A549 (cell line): Measurements from ENCODE around the gene DYSF. TPM values are rescaled to one million over a fixed set of nuclear protein-coding genes. Genes with fewer than 3 reads are reported as not detected.

Source experiments
- ATAC-seq, 2 experiments: fragments of 200-7000 bp in 1 of 2; fragments of >200 bp in 1 of 2; cut with Nextera tagmentation in 1 of 2; cut with Tn5 transposase in 1 of 2; 3 replicates each; pipeline versions ENCODE4 v1.8.0 to v1.9.1; 2018 to 2020; ENCODE audit warnings: mild to moderate bottlenecking in 1 of 2, moderate library complexity in 1 of 2
- CTCF ChIA-PET: fragments of 300-600 bp; sonication (Branson Sonifier 250); formaldehyde crosslinking; extraction: SDS; loops from one replicate; lab custom pipeline; 2021; ENCODE audit warnings: antibody characterized with exemption, inconsistent platforms; lab: Yijun Ruan, JAX
- POLR2A ChIA-PET: fragments of 350-600 bp; formaldehyde crosslinking; extraction: SDS; loops from one replicate; lab custom pipeline; 2021; ENCODE audit warnings: antibody characterized with exemption, inconsistent platforms; lab: Yijun Ruan, JAX
- DNase-seq, 2 experiments: peaks; one replicate each; pipeline versions ENCODE4 v3.0.0 to v3.0.0-alpha.2; 2011 to 2016; ENCODE audit warnings: low read depth in 1 of 2, low spot score in 1 of 2
- FAIRE-seq: peaks from 2 replicates; lab custom pipeline; 2011; peaks lifted over from hg19 to GRCh38; lab: Jason Lieb, UNC
- H3K27ac ChIP-seq, 2 experiments: fragments of >200 bp; sonication (Bioruptor Twin); formaldehyde crosslinking; 3 replicates each; pipeline ENCODE4 v1.5.1; 2016 to 2017
- H3K4me1 ChIP-seq: fragments of >200 bp; sonication (Bioruptor Twin); formaldehyde crosslinking; 3 replicates; pipeline ENCODE4 v1.6.1; 2016
- H3K4me2 ChIP-seq: fragments of >200 bp; sonication (Bioruptor Twin); formaldehyde crosslinking; 3 replicates; pipeline ENCODE4 v1.6.1; 2016
- H3K4me3 ChIP-seq: fragments of >200 bp; sonication (Bioruptor Twin); formaldehyde crosslinking; 3 replicates; pipeline ENCODE4 v1.5.1; 2016
- H3K9me3 ChIP-seq: fragments of >200 bp; sonication (Bioruptor Twin); formaldehyde crosslinking; 3 replicates; pipeline ENCODE4 v1.6.1; 2016
- BHLHE40 ChIP-seq: IDR thresholded peaks from 2 replicates; pipeline ENCODE4 v1.6.1; 2012; ENCODE audit warnings: low read depth, low read length, inconsistent platforms
- CBX2 ChIP-seq: fragments of 200-600 bp; sonication (generic); IDR thresholded peaks from 2 replicates; pipeline ENCODE4 v1.6.1; 2016; ENCODE audit warnings: low read depth, mild to moderate bottlenecking, borderline replicate concordance
- CEBPB ChIP-seq, 2 experiments: fragments of >200 bp in 1 of 2; sonication (Bioruptor Twin) in 1 of 2; formaldehyde crosslinking in 1 of 2; IDR thresholded peaks; 2 replicates each; pipeline ENCODE4 v1.6.1; 2012 to 2016
- ESRRA ChIP-seq: fragments of 150-350 bp; IDR thresholded peaks from 2 replicates; pipeline ENCODE4 v1.6.1; 2014; ENCODE audit warnings: mild to moderate bottlenecking, low read length, borderline replicate concordance
- GATA3 ChIP-seq: IDR thresholded peaks from 2 replicates; pipeline ENCODE4 v1.6.1; 2012; ENCODE audit warnings: borderline replicate concordance
- HDAC2 ChIP-seq: fragments of 200-600 bp; sonication (generic); IDR thresholded peaks from 2 replicates; pipeline ENCODE4 v1.6.1; 2016
- HOXA7 ChIP-seq: fragments of 250-450 bp; sonication (Bioruptor Pico); IDR thresholded peaks from 2 replicates; pipeline ENCODE4 v1.5.0; 2020; ENCODE audit warnings: mild to moderate bottlenecking, moderate library complexity
- HOXB13 ChIP-seq: fragments of 250-450 bp; sonication (Bioruptor Pico); IDR thresholded peaks from 2 replicates; pipeline ENCODE4 v1.5.0; 2020; ENCODE audit warnings: low read depth, mild to moderate bottlenecking, moderate library complexity
- KDM1A ChIP-seq: fragments of 200-600 bp; sonication (generic); IDR thresholded peaks from 2 replicates; pipeline ENCODE4 v1.6.1; 2016; ENCODE audit warnings: low read depth, mild to moderate bottlenecking
- KDM5A ChIP-seq: fragments of 200-600 bp; sonication (generic); IDR thresholded peaks from 2 replicates; pipeline ENCODE4 v1.6.1; 2016; ENCODE audit warnings: antibody characterized with exemption, mild to moderate bottlenecking
- MYC ChIP-seq: IDR thresholded peaks from 2 replicates; pipeline ENCODE4 v1.6.1; 2012; ENCODE audit warnings: mild to moderate bottlenecking, inconsistent platforms, low read length, improper control_type of control experiment, borderline replicate concordance
- NFE2L2 ChIP-seq: fragments of 150-350 bp; conservative IDR thresholded peaks from 2 replicates; pipeline ENCODE4 v1.6.1; 2014; ENCODE audit warnings: low read length
- NPAS2 ChIP-seq: fragments of 250-450 bp; sonication (Bioruptor Pico); IDR thresholded peaks from 2 replicates; pipeline ENCODE4 v1.8.0; 2022; ENCODE audit warnings: mild to moderate bottlenecking, moderate library complexity, borderline replicate concordance
- POLR2AphosphoS2 ChIP-seq: conservative IDR thresholded peaks from 2 replicates; pipeline ENCODE4 v1.6.1; 2012; ENCODE audit warnings: low read length, improper control_type of control experiment, inconsistent platforms
- SMC3 ChIP-seq: fragments of >200 bp; sonication (Bioruptor Twin); formaldehyde crosslinking; IDR thresholded peaks from 3 replicates; pipeline ENCODE4 v1.6.1; 2018; ENCODE audit warnings: inconsistent platforms
- SREBF2 ChIP-seq: fragments of 450-650 bp; IDR thresholded peaks from 2 replicates; pipeline ENCODE4 v1.6.1; 2014; ENCODE audit warnings: mild to moderate bottlenecking, moderate library complexity
- TP53 ChIP-seq: fragments of 250-450 bp; sonication (Bioruptor Pico); IDR thresholded peaks from 2 replicates; pipeline ENCODE4 v1.5.0; 2021; ENCODE audit warnings: mild to moderate bottlenecking, moderate library complexity
- WGBS: methylation state at CpG from one replicate; pipeline ENCODE4 v1.1.6; 2017; ENCODE audit errors: missing lambda C conversion rate; 5-methylcytosine and 5-hydroxymethylcytosine counted together
- polyA plus RNA-seq, 4 experiments: library from polyadenylated mRNA; depleted of rRNA in 3 of 4; stranded (reverse); fragments of >200 nt; fragmentation: RNase III in 1 of 4; extraction: RNeasy Plus Mini Kit Qiagen cat#74134 plus additional on column Dnase treatment in 1 of 4; gene quantifications; 2 replicates in 3 of 4; 3 replicates in 1 of 4; pipeline ENCODE4 v1.2.3, GENCODE V29; 2011 to 2017
- TF ChIP-seq, protein P1 (sequence below): IDR thresholded peaks from 2 replicates; pipeline ENCODE4 v1.6.1; 2012
- TF ChIP-seq, protein P2 (sequence below): fragments of >200 bp; sonication (Bioruptor Twin); formaldehyde crosslinking; IDR thresholded peaks from 3 replicates; pipeline ENCODE4 v1.5.1; 2016
- TF ChIP-seq, protein P3 (sequence below): fragments of 250-450 bp; sonication (Bioruptor Pico); IDR thresholded peaks from 2 replicates; pipeline ENCODE4 v1.5.0; 2020; ENCODE audit warnings: low read depth, mild to moderate bottlenecking, moderate library complexity
- TF ChIP-seq, protein P4 (sequence below): IDR thresholded peaks from 2 replicates; pipeline ENCODE4 v1.6.1; 2012; ENCODE audit warnings: low read depth, borderline replicate concordance
- TF ChIP-seq, protein P5 (sequence below): fragments of >200 bp; sonication (Bioruptor Twin); formaldehyde crosslinking; IDR thresholded peaks from 2 replicates; pipeline ENCODE4 v1.6.1; 2016
- TF ChIP-seq, protein P6 (sequence below): fragments of >200 bp; sonication (Bioruptor Twin); formaldehyde crosslinking; IDR thresholded peaks from 3 replicates; pipeline ENCODE4 v1.6.1; 2016

DYSF gene
- polyA plus RNA-seq, 2 of the 4 experiments (the other 2 are of a cell fraction), result 0.36 to 0.98 TPM

DNA sequence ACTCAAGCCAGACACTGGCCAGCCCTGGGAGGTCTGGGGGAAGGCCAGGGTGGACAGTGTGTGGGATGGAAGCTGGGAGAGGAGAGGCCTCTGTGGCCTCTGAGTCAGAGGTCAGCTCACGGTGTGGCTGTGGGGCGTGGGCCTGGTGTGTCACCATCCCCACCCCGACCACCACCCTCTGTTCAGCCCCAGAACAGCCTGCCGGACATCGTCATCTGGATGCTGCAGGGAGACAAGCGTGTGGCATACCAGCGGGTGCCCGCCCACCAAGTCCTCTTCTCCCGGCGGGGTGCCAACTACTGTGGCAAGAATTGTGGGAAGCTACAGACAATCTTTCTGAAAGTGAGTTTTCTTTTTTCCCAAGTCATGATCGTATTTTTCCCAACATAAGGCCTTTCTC lies 110.5 kb downstream of the DYSF start:
- CTCF ChIA-PET, result interaction anchor here (0.6 to 2.3 kb wide), 7 partner anchors 9 to 1299 kb away, joined by 3 to 9 read pairs (median 4); no protein-coding TSS in a partner anchor
- DNase-seq, result no peak
- TF ChIP-seq, protein P1, sequence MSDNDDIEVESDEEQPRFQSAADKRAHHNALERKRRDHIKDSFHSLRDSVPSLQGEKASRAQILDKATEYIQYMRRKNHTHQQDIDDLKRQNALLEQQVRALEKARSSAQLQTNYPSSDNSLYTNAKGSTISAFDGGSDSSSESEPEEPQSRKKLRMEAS, result no peak
- TF ChIP-seq CBX2 (no peak), KDM1A (no peak), HOXA7 (no peak), MYC (no peak), BHLHE40 (no peak), NPAS2 (CRISPR knock-in tag) (no peak), HDAC2 (no peak), CEBPB (IDR thresholded peaks at IDR 0.05) (no peak), KDM5A (no peak), GATA3 (no peak), HOXB13 (CRISPR knock-in tag) (no peak), SREBF2 (no peak), NFE2L2 (no peak), SMC3 (no peak), POLR2AphosphoS2 (no peak)
- TF ChIP-seq, protein P2, sequence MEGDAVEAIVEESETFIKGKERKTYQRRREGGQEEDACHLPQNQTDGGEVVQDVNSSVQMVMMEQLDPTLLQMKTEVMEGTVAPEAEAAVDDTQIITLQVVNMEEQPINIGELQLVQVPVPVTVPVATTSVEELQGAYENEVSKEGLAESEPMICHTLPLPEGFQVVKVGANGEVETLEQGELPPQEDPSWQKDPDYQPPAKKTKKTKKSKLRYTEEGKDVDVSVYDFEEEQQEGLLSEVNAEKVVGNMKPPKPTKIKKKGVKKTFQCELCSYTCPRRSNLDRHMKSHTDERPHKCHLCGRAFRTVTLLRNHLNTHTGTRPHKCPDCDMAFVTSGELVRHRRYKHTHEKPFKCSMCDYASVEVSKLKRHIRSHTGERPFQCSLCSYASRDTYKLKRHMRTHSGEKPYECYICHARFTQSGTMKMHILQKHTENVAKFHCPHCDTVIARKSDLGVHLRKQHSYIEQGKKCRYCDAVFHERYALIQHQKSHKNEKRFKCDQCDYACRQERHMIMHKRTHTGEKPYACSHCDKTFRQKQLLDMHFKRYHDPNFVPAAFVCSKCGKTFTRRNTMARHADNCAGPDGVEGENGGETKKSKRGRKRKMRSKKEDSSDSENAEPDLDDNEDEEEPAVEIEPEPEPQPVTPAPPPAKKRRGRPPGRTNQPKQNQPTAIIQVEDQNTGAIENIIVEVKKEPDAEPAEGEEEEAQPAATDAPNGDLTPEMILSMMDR, result no peak
- TF ChIP-seq, protein P3, sequence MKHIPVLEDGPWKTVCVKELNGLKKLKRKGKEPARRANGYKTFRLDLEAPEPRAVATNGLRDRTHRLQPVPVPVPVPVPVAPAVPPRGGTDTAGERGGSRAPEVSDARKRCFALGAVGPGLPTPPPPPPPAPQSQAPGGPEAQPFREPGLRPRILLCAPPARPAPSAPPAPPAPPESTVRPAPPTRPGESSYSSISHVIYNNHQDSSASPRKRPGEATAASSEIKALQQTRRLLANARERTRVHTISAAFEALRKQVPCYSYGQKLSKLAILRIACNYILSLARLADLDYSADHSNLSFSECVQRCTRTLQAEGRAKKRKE (CRISPR knock-in tag), result no peak
- TF ChIP-seq, protein P4, sequence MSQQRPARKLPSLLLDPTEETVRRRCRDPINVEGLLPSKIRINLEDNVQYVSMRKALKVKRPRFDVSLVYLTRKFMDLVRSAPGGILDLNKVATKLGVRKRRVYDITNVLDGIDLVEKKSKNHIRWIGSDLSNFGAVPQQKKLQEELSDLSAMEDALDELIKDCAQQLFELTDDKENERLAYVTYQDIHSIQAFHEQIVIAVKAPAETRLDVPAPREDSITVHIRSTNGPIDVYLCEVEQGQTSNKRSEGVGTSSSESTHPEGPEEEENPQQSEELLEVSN, result no peak
- TF ChIP-seq, protein P5, sequence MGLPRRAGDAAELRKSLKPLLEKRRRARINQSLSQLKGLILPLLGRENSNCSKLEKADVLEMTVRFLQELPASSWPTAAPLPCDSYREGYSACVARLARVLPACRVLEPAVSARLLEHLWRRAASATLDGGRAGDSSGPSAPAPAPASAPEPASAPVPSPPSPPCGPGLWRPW, result no peak

DNA sequence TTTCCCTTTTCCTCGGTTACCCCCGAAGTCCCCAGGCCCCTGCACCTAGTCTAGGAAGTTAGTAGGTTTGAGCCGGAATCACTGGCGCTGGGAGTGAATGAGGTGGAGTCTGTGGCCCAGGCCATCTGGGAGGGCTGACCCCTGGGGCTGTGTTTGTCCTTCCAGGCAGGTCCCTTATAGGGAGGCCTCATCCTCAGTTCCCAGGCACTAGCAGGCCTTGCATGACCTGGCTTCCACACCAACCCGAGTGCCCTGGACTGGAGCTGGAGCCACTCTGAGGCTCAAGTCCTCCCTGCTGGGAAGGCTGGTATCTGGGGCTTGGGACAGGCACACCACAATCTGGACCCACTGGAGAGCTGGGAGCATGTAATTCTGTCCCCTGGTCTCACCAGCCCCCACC lies 111.0 kb downstream of the DYSF start:
- no peak for DNase-seq
- H3K9me3 ChIP-seq, result no peaks in the 10 kb centered on the region
- H3K27ac ChIP-seq, result no peak overlapping the region
- TF ChIP-seq, protein P1, result no peak
- no peak for TF ChIP-seq KDM5A
- no peak for TF ChIP-seq BHLHE40
- TF ChIP-seq CEBPB (IDR thresholded peaks at IDR 0.05), result no peak
- TF ChIP-seq KDM1A, result no peak
- TF ChIP-seq ESRRA, result no peak
- TF ChIP-seq TP53, result no peak
- TF ChIP-seq, protein P6, sequence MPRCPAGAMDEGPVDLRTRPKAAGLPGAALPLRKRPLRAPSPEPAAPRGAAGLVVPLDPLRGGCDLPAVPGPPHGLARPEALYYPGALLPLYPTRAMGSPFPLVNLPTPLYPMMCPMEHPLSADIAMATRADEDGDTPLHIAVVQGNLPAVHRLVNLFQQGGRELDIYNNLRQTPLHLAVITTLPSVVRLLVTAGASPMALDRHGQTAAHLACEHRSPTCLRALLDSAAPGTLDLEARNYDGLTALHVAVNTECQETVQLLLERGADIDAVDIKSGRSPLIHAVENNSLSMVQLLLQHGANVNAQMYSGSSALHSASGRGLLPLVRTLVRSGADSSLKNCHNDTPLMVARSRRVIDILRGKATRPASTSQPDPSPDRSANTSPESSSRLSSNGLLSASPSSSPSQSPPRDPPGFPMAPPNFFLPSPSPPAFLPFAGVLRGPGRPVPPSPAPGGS, result no peak
- WGBS, result 71% methylated on average over 5 of the region's 5 CpGs
- no peak for FAIRE-seq
- ChIA-PET POLR2A (no interaction called here), CTCF (interaction anchor here (0.6 to 2.3 kb wide), 7 partner anchors 9 to 1298 kb away, joined by 3 to 9 read pairs (median 4); no protein-coding TSS in a partner anchor)
- no peak overlapping the region for H3K4me2 ChIP-seq
- no peak for ATAC-seq
- no peak overlapping the region for H3K4me3 ChIP-seq
- H3K4me1 ChIP-seq, result peaks cover 7% of the 10 kb centered on the region; the same call in 1 of the 3 replicates

More for the DNA sequence above, 110.5 kb downstream of the DYSF start:
- Histone ChIP-seq H3K27ac (no peak overlapping the region), H3K9me3 (no peaks in the 10 kb centered on the region), H3K4me1 (peaks cover 11% of the 10 kb centered on the region), H3K4me2 (no peak overlapping the region; the same call in 2 of the 3 replicates), H3K4me3 (no peak overlapping the region)
- 76% methylated on average over 11 of the region's 11 CpGs for WGBS
- no peak for FAIRE-seq
- POLR2A ChIA-PET, result no interaction called here
- ATAC-seq, result no peak
